Measurements from ENCODE around the gene GCM1.
A peak's percentile ranks its signal among the peaks of the same experiment; 100 is the strongest.

The GCM1 gene

DNA sequence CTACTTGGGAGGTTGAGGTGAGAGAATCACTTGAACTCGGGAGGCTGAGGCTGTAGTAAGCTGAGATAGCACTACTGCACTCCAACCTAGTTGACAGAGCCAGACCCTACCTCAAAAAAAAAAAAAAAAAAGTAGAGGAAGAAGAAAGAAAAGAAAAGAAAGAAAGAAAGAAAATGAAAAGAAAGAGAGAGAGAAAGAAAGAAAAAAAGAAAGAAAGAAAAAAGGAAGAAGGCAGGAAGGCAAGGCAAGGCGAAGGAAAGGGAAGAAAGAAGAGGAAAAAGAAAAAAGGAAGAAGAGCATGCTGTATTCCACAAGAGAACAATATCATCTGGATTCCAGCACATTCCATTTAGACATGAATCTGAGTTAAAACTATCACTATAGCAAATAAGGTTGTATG is 3.8 kb downstream of the GCM1 start:
- DNase-seq = no peak

DNA sequence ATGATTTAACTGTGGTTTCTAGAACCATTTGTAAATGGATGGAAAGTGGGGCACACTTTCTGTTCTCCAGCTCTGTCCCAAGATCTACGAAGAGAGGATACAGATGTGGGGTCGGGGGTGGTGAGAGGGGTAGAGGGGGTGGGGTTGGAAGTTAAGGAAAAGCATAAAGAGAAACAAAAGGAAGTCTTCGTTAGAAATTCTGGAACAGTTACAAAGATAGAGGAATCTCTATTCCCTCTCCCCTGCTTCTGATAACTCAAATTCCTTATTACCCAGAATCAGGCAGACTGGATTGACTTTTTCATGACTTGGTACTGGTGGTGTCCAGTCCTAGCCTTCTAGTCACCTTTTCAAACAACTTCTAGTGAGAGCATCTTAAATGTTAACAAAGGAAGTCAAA is 4.9 kb downstream of the GCM1 start:
- no peak for DNase-seq

DNA sequence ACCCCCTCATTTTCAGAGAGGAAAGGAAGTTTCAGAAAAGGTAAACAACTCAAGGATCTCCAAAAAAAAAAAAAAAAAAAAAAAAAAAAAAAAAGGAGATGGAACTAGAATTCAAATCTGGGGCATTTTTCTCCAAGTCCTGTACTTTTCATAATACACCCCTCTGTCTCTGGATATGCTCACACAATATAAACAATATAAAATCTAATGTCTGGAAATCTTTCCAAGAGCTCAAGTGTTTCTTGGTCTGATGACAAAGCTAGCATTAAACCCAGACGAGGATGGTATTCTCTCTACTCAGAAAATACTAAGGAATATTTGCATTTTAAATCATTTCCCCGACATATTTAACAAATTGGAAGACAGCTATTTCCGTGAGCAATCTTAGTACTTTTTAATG is 5.8 kb downstream of the GCM1 start:
- DNase-seq = no peak

- DNase-seq = no peak
These were observed 8.7 kb downstream of the GCM1 start for GRCh38 chr6:53139841-53140413.

DNA sequence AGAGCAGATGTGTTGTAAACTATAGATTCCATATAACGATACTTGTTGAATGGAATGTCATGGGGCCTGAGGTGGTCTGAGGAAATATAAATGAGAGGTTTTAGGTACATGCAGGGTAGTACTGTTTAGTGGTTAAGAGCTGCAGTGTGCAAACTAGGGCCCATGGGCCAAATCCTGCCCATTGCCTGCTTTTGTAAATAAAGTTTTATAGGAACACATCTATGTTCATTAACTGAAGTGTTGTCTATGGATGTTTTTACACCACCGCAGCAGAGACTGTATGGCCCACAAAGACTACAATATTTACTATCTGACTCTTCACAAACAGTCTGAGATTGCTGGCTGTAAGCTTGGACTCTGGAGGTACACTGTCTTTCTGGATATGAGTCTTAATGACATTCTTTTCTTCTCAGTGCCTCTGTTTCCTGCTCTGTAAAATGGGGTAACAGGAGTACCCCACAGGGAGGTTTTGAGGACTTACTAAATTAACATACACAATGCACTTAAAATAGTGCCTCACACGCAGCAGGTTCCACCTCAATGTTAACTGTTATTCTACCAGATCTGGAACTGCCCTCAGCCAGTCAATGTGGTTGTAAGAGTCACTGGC is 12.5 kb downstream of the GCM1 start:
- no peak for DNase-seq

GRCh38 chr6:53134601-53135235 is 13.9 kb downstream of the GCM1 start:
- no peak for DNase-seq

DNA sequence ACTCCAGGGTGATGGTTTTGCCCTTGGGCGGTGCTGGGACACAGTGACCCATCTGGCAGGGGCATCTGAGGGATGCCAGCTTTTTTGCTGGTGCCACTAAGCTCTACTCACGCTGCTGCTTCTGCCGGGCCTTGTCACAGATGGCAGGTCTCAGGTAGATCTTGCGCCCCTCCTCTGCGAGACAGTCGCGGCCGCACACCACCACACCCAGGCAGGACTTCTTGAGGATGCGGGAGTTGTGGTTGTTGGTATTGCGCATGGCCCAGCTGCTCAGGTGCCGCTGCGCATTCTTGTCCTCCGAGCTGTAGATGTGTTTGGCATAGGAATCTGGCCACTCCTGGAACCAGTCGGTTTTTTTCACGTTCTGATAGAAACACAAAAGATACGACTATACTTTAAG is 14.7 kb downstream of the GCM1 start:
- no peak for DNase-seq

DNA sequence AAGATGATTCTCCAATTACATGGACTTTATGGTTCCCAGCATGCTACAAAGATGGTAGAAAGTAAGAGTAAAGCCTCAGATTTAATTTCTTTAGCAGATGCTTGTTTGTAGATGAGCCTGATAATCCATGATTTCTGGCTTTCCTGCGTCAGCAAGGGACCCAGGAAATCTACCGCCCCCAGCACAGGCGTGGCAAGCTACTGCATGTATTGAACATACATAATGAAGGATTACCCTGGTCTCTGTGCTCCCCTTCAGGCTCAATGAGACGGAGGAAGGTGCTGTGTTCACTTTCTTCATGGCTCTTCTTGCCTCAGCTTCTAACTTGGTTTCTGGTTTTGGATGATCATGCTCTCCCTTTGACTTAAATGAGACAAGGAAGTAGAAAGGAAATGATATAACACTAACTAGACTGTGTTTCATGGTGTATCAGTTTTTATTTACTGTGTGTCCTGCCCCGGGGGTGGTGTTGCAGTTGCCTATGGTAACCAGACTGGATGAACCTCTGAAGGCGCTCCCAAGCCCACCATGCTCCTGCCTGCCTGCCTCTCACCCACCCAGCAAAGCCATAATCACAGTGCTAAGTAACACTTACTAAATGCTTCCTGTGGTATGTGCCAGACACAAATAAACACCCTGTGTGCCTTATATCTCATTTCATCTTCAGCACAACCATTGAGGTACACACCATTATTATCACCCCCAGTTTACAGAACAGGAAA is 17.9 kb downstream of the GCM1 start:
- DNase-seq = no peak

GRCh38 chr6:53128842-53129241 is 19.8 kb downstream of the GCM1 start:
- DNase-seq = peak; percentile 64

DNA sequence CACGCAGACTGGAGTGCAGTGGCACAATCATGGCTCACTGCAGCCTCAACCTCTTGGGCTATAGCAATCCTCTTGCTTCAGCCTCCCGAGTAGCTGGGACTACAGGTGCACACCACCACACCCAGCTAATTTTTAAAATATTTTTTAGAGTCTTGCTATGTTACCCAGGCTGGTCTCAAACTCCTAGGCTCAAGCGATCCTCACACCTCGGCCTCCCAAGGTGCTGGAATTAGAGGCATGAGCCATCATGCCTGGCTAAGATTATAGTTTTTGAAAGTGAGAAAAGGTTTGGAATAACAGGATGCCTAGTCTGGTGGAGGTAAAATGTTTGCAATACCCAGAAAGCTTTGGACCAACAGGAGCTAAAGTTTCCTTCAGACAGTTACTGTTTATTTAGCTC is 23.4 kb downstream of the GCM1 start:
- DNase-seq = no peak

GRCh38 chr6:53124131-53124800 is 24.4 kb downstream of the GCM1 start:
- DNase-seq = no peak

DNA sequence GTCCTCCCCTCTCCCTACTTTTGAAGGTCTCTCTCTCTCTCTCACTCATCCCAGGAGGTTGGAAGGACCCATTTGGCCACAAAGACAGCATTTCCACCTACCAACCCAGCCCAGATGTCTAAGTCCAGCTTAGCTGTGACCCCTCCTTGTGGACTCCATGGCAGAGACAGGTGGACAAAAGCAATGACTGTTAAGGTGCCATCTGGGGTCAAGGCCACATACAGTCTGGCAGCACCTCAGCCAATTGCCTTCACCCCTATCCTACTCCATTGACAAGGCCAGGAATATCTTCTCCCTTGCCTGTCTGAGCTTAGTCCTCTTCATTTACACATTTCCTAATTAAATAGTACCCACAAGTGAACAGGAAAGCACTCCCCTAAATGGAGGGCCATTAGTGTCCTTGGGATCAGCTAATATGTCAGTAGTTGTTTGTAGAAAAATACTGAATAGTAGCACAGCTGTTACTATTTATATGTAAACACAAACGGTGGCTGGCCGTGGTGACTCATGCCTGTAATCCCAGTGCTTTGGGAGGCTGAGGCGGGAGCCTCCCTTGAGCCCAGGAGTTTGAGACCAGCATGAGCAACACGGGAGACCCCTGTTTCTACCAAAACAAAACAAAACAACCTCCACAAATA is 28.8 kb downstream of the GCM1 start:
- no peak for DNase-seq

- DNase-seq = no peak
These were observed 29.3 kb downstream of the GCM1 start for GRCh38 chr6:53119349-53119748.

DNA sequence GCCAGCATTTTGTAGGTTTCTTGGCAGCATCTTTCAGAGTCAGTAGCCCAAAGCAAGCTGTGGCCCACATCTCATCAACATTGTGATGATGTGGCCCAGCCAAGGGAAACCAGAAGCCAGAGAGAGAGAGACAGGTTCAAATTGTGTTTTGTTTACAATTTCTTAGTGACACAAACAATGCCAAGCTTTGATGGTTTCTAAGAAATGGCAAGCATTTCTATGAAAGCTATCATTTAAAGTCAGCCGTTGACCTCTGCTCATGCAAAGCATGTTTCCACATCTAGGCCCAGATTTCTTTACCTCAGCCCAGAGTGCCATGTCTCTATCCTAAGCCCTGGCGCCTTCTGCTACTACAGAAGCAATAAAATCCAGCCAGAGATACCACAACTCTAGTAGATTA is 32.9 kb downstream of the GCM1 start:
- no peak for DNase-seq

DNA sequence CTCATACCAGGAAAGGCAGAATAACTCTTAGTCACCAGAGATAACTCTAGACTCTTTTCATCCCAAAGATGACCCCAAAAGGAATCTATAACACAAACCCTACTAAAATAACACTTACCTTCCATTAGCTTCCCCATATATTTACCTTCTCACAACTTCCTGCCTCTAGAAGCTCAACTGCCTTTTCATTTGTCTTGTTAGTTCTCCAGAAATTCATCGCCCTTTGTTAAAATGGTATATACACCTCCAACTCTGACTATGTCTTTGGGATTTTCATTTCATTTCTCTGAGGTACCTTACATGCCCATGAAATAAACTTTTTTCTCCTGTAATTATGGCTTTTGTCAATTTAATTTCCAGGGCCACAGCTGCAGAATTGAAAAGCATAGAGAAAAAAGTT is 33.5 kb downstream of the GCM1 start:
- DNase-seq = no peak

GRCh38 chr6:53113742-53114141 is 34.9 kb downstream of the GCM1 start:
- no peak for DNase-seq

- no peak for DNase-seq
These were observed 35.8 kb downstream of the GCM1 start for GRCh38 chr6:53112871-53113270.

DNA sequence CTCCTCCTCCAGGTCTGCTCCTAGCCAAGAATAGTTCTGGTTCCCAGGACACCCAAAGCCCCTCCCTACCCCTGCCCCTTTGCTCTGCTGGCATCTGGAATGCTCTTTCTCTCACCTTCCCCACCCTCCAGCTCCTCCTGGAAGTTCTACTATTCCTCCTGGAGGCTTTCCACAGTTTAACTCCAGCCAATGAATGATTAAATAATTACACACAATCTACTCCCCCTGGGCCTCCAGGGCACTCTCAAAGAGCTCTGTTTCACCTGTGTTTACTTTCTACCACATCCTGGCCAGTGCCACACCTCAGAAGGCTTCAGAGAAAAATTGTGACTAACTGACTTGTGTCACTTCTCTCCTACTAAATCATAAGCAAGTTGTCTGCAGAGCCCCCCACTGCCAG is 36.2 kb downstream of the GCM1 start:
- DNase-seq = peak; percentile 25

DNA sequence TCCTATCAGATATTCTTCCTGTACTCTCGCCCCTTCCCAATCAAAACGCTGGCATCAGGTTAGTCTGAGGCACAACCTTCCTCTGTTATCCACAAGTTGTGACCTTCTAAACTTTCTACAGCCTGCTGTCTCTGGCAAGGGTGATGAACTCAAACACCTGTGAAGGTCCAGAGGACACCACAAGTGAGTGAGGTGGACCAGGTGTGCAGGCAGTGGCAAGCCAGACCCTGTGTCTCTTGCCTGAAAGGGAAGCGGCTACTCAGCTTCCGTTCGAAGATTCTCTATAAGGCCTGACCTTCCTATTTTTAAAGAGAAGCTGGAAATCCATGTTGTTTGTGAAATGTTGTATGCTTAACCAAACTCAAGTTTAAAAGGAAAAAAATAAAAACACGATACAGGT is 36.8 kb downstream of the GCM1 start:
- DNase-seq = no peak

- no peak for DNase-seq
These were observed 39.0 kb downstream of the GCM1 start for GRCh38 chr6:53109612-53110011.

- peak; percentile 64 for DNase-seq
These were observed 41.5 kb downstream of the GCM1 start for GRCh38 chr6:53107091-53107490.

DNA sequence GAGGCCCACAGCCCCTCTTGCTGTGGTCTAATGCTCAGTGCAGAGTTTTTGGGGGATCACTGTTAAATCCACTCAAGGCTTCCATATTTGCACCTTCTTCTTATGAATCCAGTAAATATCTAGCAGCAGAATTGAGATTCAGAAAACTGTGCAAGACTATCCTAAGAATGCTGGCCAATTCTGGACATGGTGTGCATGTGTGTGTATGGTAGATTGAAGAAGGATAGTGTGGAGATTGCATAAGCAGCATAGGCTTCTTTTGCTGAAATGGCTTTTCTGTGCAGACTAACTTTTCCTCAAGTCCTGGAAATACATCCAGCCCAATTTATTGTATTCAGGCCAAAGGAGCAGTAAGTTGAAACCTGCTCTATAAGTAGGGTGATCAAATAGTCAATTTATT is 43.7 kb downstream of the GCM1 start:
- DNase-seq = no peak

All from kidney glomerular epithelial cell (primary cell).